Endometrial microvascular endothelial cells (primary cell): ENCODE measurements around the gene MCRIP2. TPM values are rescaled to one million over a fixed set of nuclear protein-coding genes. Genes with fewer than 3 reads are reported as not detected.

Source experiments
- in situ Hi-C: cut with HindIII; loops from 2 replicates; pipeline ENCODE4 v1.10.0; 2017; ENCODE audit warnings: low sequenced_read_pairs, low pct_unique_long_range_greater_than_20kb; ENCODE audit errors: inconsistent ontology term
- total RNA-seq: library from RNA; depleted of rRNA; stranded (reverse); fragments of >200 nt; gene quantifications from one replicate; pipeline ENCODE4 v1.2.3, GENCODE V29; 2015; ENCODE audit errors: inconsistent ontology term

MCRIP2 gene
- total RNA-seq, 1 donor from 2014 or later: 23.4 TPM

DNA sequence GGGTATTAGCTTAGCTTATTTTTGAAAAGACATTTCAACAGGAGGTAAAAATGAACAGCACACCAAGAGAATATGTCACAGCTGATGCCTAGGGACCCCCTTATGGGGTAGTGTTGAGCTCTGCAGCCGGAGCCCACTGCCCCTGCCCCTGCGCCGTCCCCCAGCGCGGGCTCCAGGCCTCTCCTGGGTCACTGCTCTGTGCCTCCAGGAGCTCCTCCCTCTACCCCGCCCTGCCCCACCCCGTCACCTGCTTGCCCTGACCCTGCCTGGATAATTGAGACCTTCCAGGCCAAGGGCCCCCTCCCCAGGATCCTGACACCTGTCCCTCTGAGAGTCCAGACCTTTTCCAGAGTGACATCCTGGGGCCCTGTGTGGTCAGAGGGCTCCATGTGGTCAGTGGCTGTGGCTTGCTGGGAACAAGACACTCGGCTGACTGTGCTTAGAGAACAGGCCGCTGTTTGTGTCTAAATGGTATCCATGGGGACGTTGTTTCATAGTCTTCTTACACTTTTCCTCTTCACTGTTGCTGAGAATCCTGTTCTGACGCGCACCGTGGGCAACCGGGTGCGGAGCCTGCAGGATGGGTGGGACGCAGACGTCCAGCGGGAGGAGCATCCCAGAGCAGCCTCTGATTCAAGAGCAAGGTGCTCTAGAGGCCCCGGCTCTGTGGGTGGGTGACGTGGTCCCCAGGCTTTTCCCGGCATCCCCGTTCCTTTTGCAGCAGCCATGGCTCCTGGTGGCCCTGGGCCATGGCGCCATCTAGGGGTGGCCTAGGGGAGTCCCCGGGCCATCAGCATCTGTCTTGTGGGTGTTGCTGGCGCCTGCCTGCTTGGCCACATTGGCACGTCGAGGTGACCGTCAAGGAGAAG is 30.9 kb upstream of the MCRIP2 start:
- in situ Hi-C loops: no loop called here

DNA sequence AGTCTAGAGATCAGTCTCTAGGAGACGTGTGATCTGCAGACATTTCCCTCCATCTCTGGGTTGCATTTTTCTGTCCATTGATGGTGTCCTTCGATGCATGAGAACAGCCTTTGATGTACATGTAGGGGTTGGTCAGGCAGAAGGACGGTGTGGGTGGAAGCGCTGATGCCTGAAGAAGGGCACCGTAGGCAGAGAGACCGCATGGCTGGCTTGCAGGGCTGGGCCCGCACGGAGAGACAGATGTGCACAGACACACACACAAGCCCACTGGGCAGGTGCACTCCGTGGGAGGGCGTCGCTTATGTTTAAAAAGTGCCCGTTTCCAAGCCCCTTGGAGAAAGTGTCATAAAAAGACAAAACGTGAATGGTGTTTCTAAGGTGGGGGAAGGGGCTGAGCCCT is 26.5 kb upstream of the MCRIP2 start:
- in situ Hi-C loops: no loop called here

DNA sequence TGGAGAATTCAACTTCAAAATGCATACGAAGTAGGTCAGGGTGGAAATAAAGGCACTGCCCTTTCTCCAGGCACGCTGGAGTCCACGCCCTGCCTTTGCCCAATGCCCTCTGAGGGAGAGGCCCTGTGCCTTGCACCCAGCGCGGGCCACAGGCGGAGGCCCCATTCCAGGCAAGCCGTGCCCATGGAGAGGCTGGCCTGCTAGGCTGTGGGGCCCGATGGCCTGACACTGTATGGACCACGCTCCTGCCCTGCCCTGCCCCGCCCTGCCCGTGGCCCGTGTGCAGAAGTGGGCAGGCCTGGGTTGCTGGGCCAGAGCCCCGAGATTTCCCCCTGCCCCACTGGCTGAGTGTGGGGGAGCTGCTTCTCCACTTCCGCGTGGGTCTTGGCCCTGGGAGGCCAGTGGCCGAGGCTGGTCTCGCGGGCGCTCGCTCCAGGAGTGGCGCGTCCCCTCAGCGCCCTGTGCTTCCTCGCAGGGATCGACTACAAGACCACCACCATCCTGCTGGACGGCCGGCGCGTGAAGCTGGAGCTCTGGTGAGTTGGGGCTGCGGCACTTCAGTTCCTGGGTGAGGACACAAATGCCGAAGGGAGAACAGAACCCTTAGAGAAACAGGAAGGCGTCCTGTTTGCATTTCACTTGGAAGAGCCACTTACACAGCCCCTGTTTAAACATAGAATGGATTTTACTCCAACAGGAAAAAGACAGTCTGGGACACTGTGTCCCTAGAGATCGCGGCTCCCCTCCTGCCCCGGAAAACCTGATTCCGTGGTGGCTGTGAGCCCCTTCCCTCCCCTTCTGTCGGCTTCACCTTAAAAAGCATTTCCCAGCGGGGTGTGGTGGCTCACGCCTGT is 24.7 kb upstream of the MCRIP2 start:
- in situ Hi-C loops: no loop called here

DNA sequence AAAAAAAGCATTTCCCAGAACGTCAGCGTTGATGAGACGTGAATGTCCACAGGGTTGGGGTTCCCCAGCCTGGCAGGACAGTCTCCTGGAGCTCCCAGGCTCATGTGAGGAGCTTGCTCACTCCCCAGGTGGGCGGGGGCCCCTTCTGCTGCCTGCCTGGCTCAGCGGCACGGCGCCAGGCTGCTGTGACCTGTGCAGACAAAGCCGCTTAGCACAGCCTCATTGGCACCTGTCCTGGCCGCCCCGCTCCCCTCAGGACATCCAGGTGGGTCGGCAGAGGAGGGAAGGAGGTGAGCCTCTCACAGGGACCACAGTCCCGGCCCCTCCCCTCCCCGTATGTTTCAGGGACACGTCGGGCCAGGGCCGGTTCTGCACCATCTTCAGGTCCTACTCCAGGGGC is 23.8 kb upstream of the MCRIP2 start:
- in situ Hi-C loops: no loop called here

DNA sequence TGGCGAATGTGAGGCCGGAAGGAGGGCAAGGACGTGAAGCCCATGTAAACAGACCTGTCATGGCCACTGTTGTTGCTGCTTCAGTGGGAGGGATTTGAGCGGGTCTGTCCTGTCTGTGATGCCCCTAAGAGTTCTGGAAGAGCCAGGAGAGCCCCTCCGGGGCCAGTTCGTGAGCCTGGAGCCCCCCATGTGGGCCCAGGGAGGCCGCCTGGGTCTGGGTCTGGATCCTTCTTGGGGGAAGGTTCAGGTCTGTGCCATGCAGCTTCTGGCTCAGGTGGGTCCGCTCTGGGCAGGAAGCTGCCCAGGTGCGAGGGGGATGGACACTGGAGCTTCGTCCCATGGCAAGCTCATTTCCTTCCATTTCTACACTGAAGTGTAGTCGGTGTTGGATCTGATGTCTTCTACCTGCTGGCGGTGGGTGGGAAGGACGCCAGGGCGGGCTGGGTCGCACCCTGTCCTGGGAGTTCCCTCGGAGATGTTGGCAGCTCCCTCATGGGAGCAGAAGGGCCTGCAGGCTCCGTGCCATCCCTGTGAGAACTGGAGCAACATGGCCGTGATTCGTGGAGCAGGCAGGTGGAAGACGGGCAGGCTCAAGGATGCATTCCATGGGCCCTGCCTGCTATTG is 22.0 kb upstream of the MCRIP2 start:
- in situ Hi-C loops: no loop called here

DNA sequence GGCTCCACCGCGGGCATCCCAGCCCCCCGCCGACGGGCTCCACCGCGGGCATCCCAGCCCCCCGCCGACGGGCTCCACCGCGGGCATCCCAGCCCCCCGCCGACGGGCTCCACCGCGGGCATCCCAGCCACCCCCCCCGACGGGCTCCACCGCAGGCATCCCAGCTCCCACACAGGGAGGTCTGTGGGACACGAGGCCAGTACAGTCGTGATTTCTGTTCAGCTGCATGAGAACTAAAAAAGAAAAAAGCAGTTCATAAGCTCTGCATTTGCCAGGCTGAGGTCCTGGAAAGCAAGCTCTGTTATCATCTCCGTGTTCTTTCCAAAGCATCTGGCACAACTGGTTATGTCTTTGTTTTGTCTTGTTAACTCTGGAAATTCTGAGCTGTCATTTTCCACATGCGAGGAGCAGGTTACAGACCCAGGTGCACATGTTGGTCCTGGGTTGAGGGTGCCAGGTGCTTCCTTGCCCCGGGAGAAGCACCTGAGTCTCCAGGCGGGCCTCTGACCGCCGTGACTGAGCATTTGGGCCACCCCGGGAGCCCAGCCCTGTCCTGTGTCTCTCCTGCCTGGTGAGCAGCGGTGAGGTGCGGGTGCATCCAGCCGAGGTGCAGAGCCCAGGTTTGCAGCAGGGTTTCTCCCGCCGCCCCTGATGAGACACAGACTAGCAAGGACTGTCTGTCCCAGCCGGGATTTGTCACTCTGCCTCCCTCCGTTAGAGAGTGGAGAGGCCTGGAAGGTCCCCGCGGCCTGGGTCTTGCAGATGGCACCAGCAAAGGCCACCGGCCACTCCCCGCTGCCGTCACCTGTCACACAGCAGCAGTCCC is 20.7 kb upstream of the MCRIP2 start:
- in situ Hi-C loops: no loop called here

DNA sequence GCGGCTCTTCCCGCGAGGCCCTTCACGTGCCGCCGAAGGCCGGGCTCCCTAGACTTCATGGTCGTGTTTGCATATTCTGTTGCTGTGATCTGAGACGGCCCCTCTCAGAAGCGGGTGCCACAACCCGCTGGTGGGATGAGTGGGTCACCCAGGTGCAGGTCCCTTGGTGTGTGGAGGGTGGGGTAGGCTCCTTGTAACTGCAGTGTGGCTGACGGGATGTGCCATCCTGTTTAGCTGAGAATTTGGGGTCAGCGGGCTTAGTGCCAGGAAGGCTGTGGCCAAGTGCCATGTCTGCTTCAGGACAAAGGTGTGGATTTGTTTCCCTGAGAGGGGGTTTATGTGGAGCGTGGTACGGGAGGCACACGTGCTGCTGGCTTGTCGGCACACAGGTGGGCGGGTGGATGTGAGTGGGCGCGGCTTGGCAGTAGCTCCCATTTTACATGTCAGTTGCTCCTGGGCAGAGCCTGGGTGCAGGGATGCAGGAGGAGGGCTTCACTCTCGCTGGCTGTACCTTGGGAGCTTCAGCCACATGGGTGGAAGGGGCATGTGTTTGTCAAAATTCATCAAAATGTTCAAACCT is 20.0 kb upstream of the MCRIP2 start:
- in situ Hi-C loops: no loop called here

DNA sequence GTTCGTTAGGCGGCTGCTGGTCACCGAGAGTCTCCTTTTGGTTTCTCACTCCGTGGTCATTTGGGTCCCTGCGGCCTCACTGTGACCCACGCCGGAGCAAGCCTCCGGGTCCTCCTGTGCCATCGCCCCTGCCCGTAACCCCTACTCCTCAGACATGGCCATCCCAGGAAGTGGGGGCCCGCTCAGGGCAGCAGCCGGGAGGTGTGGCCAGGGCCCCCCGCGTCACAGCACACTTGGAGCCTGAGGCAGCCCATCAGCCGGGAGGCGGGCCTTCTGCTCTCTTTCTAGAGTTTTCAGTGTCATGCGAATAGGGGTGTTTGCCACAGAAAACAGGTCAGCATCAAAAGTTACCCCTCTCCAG is 18.7 kb upstream of the MCRIP2 start:
- in situ Hi-C loops: no loop called here

DNA sequence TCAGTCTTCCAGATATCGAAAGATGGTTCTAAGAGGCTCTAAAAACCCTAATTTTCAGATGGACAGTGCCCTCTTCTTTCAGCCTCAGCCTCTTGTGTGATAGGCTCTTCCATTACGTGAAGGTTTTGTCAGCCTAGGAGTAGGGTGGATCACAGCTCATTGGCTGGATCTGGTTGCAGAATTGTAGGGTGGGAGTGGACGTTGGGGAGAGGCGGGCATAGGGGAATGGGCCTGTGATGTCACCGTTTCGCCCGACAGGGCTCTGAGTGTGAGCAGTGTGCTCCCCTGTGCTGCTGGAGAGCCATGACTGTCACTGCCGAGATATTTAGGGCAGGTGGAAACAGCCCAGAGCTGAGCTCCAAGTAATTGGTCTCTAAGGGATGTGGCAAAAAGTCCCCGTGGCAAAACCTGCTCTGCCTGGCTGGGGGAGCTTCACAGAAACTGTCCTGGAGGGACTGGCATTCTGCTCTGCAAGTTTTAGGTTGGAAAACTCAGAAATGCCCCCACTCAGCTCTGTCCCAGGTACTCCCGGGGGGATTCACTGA is 17.0 kb upstream of the MCRIP2 start:
- in situ Hi-C loops: no loop called here

DNA sequence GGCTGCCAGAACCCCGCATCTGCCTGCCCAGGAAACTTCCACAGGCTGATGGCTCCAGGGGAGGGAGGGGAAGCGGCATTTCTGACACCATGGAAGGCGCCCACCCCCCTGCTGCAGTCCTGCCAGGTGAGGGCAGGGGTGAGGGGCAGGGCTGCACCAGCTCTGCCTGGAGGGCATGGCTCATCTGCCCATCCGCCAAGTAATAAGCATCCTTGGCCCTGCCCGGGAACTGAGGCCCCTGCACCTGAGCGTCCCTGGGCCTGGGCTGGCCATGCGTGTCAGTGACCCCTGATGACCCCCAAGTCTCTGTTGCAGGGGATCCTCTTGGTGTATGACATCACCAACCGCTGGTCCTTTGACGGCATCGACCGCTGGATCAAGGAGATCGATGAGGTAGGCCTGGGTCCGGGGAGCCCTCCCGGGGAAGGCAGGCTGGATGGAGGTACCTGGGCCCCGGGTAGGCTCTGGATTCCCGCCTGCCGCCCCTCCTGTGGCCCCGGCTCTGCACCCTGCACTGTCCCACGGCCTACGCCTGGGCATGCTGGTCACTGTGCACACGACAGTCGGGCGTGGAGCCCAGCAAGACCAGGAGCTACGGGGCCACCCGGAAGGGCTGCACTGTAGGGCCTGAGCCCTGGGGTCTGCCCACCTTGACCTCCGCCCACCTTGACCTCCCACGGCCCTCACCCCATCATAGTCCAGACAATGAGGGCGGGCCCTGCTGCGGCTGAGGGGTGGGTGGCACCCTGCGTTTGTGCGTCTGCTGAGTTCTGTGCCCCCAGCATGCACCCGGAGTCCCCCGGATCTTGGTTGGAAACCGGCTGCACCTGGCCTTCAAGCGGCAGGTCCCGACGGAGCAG is 16.3 kb upstream of the MCRIP2 start:
- in situ Hi-C loops: no loop called here

DNA sequence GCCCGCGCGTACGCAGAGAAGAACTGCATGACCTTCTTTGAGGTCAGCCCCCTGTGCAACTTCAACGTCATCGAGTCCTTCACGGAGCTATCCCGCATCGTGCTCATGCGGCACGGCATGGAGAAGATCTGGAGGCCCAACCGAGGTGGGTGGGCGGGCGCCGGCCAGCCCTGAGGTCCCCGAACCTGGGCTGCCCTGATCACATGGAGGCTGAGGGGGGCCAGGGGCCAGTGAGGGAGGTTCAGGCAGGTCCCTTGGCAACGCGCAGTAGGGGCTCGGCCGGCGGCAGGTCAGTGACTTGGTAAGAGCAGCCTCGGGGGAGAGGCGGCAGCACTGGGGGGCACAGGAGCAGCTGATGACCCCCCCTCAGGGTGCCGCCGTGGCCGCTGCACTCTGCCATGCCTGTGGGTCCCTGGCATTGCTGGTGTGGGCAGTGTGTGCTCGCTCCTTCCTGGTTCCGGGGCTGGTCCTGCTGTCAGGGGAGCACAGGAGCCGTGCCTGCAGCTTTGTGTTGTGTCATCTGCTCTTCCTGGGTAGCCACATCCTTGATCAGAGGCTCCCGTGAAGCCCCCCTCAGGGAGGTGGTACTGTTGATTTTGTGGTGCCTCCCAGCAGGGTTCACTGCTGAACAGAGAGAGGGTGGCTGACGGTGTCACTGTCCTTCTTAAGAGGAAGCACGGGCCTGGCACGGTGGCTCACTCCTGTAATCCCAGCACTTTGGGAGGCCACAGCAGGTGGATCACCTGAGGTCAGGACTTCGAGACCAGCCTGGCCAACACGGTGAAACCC is 15.5 kb upstream of the MCRIP2 start:
- in situ Hi-C loops: no loop called here

DNA sequence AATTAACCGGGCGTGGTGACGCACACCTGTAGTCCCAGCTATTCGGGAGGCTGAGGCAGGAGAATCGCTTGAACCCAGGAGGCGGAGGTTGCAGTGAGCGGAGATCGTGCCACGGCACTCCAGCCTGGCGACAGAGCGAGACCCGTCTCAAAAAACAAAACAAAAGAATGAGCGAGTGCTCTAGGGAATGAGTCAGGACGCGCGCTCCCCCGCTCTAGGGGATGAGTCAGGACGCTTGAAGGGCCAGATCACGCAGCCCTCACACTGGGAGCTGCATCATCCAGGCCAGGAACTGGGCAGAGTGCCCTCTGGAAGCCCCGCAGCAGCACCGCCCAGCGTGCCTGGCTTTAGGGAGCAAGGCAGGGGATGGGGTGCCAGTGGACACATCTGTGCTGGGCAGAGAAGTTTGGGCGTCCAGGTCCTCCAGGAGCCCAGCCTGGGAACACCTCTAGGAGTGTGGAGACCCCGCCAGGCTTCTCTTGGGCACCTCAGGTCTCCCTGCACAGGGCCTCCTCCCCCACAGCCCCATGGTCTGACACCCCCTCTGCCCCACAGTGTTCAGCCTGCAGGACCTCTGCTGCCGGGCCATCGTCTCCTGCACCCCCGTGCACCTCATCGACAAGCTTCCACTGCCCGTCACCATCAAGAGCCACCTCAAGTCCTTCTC is 14.7 kb upstream of the MCRIP2 start:
- in situ Hi-C loops: no loop called here

DNA sequence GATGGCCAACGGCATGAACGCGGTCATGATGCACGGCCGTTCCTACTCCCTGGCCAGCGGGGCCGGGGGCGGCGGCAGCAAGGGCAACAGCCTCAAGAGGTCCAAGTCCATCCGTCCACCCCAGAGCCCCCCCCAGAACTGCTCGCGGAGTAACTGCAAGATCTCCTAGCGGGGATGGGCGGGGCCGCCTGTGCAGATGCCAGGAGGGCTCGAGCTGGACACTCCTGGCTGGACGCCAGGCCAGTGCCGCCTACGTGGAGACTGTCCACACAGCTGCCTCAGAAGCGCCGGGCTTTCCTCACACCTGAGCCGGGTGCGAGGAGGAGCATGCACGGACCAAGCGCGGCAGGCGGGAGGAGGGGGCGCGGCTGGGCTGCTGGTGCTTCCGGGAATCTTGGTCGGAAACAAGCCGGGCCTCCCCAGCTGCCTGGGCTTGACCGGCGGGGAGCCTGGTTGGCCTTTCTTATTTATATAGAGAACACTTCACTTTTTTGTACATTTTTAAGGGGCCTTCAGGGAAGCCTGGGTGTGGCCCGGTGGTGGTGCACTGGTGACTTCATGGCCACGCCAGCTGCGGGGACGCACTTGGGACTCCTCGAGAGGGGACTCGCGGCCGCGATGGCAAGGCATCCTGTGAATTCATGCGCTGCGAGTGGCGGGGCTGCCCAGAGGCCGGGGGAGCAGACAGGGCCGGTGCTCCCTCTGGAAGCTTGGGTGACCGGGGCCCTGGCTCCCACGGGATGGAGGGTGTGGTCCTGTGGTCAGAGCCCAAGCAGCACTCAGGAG is 14.0 kb upstream of the MCRIP2 start:
- in situ Hi-C loops: no loop called here

DNA sequence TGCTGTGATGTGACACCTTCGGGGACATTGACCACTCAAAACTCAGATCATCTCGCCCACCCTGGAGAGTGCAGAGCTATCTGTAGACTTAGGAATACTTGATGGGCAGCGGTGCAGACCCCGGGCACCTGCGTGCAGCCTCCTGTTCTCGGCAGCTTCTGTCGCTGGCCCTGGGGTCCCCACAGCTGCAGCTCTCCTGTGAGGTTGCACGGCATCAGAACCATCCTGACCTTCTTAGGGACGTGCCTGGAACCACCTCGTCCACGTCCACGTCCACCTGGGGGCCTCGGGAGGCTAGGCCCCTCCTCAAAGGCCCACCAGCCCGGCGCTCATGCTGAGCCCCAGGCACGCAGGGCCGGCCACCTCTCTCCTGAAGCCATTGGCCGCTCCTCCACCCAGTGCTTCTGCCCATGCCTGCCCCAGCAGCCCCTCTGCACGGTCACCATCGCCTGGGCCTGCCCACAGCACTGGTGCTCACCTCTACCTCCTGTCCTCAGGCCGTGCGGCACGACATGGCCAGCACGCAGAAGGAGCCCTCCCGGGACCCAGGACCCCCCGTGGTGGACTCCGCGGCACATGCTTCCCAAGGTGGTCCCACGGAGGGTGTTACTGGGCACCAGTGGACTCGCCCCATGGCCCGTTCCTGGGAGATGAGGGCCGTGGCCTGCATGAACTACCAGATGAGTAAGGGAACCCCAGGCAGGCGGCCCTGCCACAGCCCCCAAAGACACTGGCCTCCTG is 13.1 kb upstream of the MCRIP2 start:
- in situ Hi-C loops: no loop called here
